HG03066 (cell line): Measurements from ENCODE around the gene KIR3DL1.
"Not testable (repeated sequence)": the region's sequence is repeated elsewhere in the genome, so short reads cannot be mapped to it uniquely, and the experiment has no call there.

Experiments used
- ATAC-seq: cut with Tn5 transposase; IDR thresholded peaks from one replicate; pipeline ENCODE4 v1.9.1; 2021; ENCODE audit warnings: low read depth; ENCODE audit not compliant: unreplicated experiment

The KIR3DL1 gene

GRCh38 chr19:54816251-54816650, at the start of gene KIR3DL1:
KIR3DL1 (plus strand) TSS chr19:54816468.
- ATAC-seq, result not testable (repeated sequence)

- ATAC-seq, result not testable (repeated sequence)
Observed at GRCh38 chr19:54769646-54770045, 46.6 kb upstream of the KIR3DL1 start, which contains the start of gene KIR2DL1. KIR2DL1 (plus strand) TSS chr19:54769793; CDS start chr19:54769851, 58 bp downstream.

GRCh38 chr19:54770511-54770910, 45.8 kb upstream of the KIR3DL1 start:
- ATAC-seq, result not testable (repeated sequence)

- ATAC-seq, result not testable (repeated sequence)
Observed at GRCh38 chr19:54771018-54771960, 45.0 kb upstream of the KIR3DL1 start.

GRCh38 chr19:54772666-54773065, 43.6 kb upstream of the KIR3DL1 start:
- ATAC-seq, result not testable (repeated sequence)

- not testable (repeated sequence) for ATAC-seq
Observed at GRCh38 chr19:54775095-54775815, 41.0 kb upstream of the KIR3DL1 start.

- not testable (repeated sequence) for ATAC-seq
Observed at GRCh38 chr19:54775830-54776229, 40.4 kb upstream of the KIR3DL1 start.

- not testable (repeated sequence) for ATAC-seq
Observed at GRCh38 chr19:54777851-54778250, 38.4 kb upstream of the KIR3DL1 start.

GRCh38 chr19:54778896-54779295, 37.4 kb upstream of the KIR3DL1 start:
- ATAC-seq, result not testable (repeated sequence)

- ATAC-seq, result not testable (repeated sequence)
Observed at GRCh38 chr19:54782916-54783315, 33.4 kb upstream of the KIR3DL1 start.

- not testable (repeated sequence) for ATAC-seq
Observed at GRCh38 chr19:54786091-54786723, 30.1 kb upstream of the KIR3DL1 start.

- not testable (repeated sequence) for ATAC-seq
Observed at GRCh38 chr19:54788154-54788553, 28.1 kb upstream of the KIR3DL1 start.

GRCh38 chr19:54790711-54791110, 25.6 kb upstream of the KIR3DL1 start:
- no peak for ATAC-seq

GRCh38 chr19:54791476-54791875, 24.8 kb upstream of the KIR3DL1 start:
- ATAC-seq, result no peak

GRCh38 chr19:54792814-54793213, 23.5 kb upstream of the KIR3DL1 start:
- no peak for ATAC-seq

- no peak for ATAC-seq
Observed at GRCh38 chr19:54795758-54796157, 20.5 kb upstream of the KIR3DL1 start.

- no peak for ATAC-seq
Observed at GRCh38 chr19:54803410-54803809, 12.9 kb upstream of the KIR3DL1 start, which contains the start of gene KIR2DL4. KIR2DL4 (plus strand) TSS chr19:54803610; CDS start chr19:54803652, 42 bp downstream.

- ATAC-seq, result no peak
Observed at GRCh38 chr19:54804101-54804500, 12.2 kb upstream of the KIR3DL1 start.

- no peak for ATAC-seq
Observed at GRCh38 chr19:54804571-54804970, 11.7 kb upstream of the KIR3DL1 start.

- no peak for ATAC-seq
Observed at GRCh38 chr19:54805665-54806515, 10.4 kb upstream of the KIR3DL1 start.
